HG03139 (cell line): ENCODE results near the gene DSN1.

ENCODE experiments used
- ATAC-seq: cut with Tn5 transposase; IDR thresholded peaks from one replicate; pipeline ENCODE4 v1.9.1; 2021; ENCODE audit not compliant: unreplicated experiment

Gene DSN1

DNA sequence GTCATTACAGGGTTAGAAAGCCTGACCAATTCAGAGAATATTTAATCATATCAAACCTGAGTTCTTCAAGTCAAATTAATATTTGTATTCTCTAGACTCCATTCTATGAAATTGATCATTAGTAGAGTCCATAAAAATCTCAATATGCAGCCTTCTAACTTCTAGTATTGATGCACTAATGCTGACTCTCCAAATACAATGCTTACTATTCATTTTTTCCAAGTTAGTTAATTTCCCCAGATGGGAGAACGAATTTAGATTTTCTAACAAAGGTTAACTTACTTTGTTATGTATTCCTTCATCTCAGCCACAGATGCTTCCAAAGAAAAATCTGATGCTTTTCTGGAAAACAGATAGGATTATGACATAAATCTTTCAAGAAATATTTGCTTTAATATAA lies 15.3 kb downstream of the DSN1 start:
- no peak for ATAC-seq

DNA sequence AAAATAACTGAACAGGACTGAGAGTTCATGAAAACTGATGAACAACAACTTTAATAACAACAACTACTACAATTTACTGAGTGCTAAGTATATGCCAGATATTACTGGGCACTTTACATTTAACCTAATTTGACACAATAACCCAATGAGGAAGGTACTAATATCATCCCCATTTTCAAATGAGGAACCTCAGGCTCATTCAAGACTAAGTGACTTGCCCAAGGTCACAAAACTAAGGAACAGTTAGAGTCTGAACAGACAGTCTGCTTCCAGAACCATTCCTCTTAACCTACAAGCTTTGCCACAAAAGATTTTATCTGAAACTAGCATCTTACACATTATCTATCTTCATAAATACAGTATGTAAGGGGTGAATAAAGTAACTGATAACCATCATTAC lies 17.1 kb downstream of the DSN1 start:
- ATAC-seq: no peak

DNA sequence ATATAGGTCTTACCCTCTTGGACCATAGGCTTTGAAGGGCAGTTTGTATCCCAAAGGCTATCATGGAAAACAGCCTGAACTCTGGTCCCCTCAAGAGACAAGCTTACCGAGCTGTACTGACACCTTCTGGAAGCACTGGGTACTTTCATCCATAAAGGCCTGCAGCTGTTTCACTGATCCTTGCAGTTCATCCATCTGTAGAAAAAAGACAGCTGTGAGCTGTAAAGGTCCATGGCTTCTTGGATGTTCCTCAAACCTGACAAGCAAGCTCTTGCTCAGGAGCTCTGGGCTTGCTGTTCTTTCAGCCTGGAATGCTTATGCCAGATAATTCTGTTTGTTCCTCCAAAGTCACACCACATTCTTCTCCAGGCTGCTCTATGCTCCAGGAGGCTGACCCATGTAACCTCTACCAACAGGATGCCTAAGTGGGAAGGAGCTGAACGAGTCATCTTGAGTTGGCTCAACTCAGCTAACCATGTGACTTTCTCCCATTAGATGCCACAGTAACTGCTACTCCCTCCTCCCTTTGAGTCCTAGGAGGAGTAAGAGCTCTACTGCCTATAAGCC lies 18.8 kb downstream of the DSN1 start:
- ATAC-seq: no peak

DNA sequence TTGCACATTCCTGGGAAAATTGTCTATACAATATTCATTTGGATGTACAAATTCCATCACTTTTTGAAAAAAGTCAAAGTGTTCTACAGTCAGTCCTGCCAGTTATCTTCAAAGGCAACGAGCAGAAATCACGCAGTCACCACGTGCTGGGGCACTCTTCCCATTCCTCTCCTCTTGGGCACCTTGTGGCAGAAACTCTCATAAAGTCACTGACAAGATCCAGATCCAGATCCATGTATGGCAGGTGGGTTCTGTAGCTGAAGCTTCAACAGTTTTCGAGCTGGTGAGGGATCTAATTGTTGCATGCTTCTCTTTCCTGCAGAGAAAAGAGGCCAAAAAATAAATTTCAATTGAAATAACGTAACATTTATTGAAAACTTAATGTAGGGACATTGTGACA lies 21.0 kb downstream of the DSN1 start:
- ATAC-seq: no peak

DNA sequence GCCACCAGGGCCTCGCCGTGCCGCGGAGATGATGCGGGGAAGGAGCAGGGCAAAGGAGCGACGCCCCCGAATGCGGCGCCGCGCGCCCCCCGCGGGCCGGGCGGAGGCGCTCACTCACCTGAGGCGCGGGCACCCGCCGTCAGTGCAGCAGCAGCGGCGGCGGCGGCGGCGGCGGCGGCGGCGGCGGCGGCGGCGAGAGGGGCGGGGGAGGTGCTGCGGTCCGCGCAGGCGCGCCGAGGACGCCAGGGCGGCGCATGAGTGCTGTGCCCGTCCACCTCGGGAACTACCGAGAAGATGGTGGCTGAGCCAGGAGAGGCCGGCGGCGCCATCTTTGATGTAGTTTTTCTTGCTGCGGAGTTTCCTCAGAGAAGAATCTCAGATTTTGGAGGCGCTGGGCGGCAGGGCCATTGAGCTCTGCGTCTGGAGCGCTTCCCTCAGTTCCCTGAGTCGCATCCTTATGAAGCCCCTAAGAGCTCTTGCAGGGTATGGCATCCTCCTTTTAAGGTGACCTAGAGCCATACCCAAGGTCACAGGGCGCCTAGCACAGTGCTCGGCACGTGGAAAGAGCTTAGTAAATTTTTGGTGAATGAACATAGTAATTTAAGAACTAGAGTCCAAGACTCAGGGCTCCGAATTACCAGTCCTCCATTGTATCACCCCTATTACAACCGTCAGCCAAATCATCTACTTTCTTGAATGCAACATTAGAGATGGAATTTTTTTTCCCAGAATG lies 27.5 kb downstream of the DSN1 start, which contains the start of gene NDRG3:
Gene NDRG3 (minus strand): TSS at position 164 of the 733 bp plus-strand sequence. CDS start 24,355 bp downstream, outside the sequence.
- ATAC-seq: peak; percentile 86

DNA sequence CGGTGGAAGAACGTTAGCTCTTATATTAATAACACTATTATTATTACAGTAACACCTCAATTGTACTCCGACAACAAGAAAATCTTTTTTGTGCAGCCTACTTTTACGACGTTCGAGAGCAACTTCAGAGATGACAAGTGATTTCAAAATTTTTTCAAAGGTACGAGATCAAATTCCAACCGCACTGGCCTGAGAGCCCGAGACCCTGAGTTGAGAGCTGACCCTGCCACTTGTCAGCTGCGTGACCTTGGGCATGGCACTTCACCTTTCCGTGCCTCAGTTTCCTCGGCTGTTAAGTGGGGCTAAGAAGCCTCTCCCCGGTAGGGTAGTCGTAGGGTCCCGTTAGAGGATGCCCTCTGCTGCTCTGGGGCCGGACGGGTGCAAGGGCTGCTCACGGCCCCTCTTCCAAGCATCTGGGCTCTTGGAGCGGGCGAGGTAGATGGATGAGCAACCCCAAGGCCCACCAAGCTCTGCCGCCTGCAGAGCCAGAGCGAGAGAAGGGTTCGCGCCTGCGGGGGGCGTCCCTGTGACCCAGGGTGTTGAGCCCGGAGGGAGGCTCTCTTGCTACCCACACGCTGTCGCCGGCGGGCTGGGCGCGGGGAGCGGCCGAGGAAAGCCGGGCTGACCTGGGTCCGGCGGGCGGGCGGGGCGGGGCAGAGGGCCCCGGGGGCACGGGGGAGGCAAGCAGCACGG lies 28.2 kb downstream of the DSN1 start:
- peak; percentile 34 for ATAC-seq

DNA sequence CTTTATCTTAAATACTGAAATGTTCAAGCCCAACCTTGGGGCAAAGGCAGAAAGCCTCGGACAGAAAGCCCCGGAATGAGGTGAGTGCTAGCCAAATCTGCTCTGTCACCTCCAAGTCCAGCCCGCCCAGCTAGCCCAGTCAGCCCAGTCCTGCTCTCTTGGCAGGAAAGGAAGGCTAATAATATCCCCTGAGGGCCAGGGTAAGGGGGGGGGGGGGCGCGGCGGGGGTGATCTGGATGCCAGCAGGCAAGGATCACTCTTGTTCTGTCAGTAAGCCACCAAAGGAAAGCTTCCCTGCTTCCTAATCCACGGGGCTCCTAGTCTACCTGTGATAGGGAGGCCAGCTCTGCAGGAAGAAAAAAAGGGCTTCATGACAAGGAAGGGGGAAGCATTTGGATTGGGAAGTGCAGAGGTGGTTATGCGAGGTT lies 28.8 kb downstream of the DSN1 start:
- no peak for ATAC-seq

DNA sequence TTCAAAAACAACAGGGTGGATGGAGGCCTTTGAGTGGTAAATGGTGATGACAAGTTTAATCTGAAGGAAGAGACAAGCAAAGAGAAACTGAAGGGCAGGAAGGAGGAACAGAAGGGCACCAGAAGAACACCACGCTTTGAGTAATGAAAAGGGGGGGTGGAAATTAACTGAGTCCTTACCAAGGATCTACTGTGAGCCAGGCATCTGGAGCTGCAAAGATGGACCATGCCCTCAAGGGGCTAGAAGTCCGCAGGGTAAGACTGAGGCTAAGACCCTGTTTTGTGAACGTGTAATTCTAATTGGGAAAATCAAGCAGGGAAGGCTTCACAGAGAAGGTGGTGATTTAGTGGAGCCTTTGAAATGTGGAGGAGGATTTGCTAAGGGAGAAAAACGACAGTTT lies 29.3 kb downstream of the DSN1 start:
- ATAC-seq: no peak

DNA sequence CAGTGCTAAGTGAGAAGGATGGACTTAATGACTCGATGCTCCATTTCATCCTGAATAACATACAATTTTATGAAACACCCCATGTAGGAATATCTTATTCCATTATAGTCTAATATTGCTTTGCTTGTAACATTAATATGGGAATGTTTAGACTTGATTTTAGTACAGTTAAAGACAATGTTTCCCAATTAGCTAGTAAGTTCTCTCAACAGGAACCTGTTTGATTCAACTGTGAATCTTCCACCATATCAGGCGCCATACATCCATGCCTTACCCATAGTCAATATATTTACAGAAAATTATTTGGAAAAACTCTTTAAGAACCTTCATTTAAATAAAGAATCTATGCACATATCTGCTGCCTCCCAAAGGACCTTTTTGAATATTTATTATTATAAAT lies 31.0 kb downstream of the DSN1 start:
- no peak for ATAC-seq

DNA sequence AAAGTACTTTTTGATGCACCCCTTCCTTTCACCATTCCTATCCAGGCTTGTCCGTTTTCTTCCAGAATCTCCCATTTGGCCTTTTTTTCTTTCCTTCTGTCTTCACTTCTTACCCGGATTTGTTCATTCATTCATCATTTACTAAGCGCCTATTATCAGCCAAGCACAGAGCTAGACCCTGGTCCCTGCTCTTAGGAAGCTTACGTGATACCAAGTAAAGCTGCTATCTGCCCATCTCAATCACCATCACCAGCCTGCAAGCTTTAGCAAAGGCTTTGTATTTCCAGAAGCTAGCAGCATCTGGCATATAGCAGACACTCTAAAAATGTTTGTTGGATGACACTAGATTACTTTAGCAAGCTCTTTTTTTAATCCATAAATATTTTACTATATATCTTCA lies 32.5 kb downstream of the DSN1 start:
- ATAC-seq: no peak

DNA sequence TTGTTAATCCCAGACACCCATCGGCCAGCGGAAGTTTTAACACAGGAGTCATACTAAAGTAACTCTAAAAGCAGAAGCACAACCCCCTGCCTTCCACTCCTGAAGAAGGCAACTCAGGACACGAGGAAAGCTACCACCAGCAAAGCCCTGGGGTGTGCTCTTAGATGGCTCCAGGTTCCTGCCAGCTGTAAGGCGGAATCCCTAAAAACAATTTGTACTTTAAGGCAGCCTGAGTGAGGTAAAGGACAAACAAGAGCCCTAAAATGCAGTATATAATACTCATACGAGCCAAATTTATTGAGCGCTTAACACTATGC lies 36.4 kb downstream of the DSN1 start:
- ATAC-seq: no peak

DNA sequence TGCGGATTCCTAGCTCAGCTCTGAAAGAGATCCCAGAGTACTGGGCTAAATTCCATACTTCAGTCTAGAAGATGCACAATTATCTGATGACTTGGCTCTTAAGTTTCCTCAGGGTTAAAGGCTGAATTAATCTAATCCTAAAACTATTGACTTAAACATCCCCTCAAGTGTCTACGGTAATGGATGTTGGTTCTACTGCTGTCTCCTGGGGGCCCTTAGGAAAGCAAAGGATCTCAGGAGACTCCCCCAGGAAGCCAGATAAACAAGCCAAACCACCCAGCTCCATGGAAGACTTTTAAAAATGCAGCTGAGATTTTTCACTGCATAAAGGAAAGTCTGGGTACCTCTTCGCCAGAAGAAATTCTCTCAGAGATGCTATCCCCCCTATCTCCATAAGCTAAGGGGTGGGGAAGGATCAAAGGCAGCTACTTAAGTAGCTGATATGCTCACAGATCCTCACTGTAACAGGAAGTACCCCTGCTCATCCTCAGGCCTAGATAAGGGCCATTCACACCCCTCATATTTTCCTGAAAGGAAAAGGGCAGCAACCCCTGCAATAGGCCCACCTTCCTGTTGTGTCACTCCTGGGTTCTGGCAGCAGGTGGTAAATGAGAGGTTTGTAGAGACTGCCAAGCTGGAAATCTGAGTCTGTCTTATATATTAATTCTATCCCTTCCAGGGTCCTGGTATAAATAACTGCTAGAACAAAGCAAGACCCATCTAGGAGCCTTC lies 36.9 kb downstream of the DSN1 start:
- ATAC-seq: no peak

DNA sequence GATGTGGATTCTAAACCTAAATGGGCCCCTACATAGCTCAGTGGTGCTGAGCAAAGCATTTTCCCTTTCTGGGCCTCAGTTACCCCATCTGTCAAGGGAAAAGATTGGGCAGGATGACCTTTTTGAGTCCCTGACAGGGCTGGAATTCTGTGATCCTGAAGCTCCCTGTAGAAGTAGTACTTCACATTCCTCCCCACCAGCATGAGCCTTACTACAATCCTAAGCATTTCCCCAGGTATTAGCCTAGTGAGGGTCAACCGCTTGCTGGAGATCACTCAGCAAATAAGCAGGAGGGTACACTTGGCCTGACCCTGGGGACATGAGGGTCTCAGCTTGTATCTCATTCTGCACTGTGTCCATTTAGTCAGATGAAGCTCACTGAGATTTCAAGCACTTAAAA lies 41.1 kb downstream of the DSN1 start:
- no peak for ATAC-seq

DNA sequence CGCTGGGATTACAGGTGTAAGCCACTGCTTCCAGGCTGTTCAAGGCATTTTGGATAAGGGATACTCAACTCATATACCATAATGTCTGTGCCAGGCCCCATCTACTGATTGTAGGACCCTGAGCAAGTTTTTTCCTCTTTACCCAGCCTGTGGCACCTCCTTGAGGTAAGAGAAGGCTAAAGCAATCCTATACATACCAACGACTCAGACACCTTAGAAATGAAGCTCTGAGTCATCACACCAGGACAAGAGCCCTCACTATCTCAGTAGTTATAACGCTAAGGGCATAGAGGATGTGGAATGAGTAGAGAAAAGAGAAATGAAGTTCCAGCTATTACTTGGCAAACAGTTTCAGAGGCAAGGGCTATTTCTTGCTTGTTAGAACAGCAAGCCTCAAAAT lies 44.6 kb downstream of the DSN1 start:
- ATAC-seq: no peak

DNA sequence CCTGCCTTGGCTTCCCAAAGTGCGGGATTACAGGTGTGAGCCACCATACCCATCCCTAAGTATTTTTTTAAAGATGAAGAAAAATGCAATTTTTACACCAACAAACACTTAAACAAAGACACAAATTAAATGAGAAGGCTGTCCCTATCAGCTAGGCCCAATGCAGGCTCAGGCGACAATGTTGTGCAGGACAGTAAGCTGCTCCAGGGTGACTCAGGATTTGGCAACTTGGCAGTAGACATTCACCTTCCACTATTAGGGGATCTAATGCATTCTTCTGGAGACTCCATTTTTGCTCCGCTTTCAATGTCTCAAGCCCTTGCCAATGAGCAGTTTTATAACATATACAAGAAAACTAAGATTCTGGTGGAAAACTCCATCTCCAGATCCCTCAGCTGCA lies 47.4 kb downstream of the DSN1 start:
- ATAC-seq: no peak

DNA sequence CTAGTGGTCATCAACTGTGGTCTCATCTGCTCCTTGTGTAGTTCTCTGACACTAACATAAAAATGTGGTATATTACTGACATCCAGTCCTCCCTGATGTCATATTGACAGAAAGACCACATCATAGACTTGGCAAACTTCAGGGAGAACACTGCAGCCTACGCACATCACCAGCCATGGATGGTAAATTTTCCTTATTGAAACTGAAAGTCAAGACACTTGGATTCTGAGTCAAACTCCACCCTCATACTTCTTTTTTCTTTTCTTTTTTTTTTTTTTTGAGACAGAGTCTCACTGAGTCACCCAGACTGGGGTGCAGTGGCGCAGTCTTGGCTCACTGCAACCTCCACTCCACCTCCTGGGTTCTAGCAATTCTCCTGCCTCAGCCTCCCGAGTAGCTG lies 53.1 kb downstream of the DSN1 start:
- no peak for ATAC-seq

DNA sequence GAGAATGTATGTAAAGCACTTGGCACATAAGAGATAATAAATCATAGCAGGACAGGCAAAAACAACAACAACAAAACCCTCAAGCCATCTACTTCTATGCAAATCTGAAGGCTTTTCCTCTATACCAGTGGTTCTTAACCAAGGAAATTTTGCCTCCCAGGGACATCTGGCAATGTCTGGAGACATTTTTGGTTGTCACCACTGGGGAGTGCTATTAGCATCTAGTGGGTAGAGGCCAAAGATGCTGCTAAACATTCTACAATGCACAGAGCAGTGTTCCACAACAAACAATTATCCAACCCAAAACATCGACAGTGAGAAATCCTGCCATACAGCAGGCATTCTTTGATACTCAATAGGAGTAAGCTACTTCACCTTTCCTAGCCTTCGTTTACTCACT lies 55.9 kb downstream of the DSN1 start:
- ATAC-seq: no peak

DNA sequence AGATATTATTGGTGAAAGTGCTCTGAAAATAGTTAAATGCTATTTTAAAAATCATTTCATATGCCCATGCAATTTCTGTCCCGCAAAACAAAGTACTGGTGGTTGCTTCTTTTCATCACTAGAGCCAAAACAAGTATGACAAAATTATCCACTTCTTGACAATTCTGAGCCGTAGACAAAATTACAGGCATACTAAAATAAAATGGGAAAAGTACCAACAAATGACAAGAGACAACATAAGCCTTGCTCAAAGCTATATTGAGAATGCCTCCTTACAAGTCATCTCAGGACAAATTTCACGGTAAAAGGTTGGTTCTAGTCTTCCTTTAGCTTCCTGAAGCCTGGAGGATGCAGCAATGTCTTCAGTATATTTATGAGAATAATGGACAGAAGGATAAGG lies 56.5 kb downstream of the DSN1 start:
- no peak for ATAC-seq

DNA sequence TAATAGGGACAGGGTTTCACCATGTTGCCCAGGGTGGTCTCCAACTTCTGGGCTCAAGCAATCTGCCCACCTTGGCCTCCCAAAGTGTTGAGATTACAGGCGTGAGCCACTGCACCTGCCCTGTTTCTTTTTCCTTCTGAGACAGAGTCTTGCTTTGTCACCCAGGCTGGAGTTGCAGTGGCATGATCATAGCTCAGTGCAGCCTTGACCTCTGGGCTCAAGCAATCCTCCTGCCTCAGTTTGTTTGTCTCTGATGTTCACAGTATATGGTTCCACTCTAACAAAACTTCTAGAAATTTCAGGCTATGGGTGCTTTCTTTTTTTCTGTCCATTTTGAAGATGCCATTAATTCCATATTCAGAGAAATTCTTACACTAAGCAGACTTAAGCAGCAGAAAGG lies 60.8 kb downstream of the DSN1 start:
- no peak for ATAC-seq

DNA sequence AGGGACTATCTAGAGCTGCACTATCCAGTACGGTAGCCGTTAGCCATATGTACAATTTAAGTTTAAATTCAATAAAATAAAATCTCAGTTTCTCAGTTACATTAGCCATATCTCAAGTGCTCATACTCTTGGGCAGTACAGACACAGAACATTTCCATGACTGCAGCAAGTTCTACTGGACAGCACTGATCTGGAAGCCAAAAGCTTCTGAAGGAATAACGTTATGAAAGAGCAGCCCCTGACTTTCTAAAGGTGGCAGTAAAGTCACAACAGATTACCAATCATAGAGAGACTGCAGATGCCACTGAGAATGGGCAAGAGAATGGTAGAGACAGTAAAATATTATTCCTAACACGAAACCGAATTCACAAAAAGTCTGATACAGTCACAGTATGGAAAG lies 64.4 kb downstream of the DSN1 start:
- ATAC-seq: no peak

DNA sequence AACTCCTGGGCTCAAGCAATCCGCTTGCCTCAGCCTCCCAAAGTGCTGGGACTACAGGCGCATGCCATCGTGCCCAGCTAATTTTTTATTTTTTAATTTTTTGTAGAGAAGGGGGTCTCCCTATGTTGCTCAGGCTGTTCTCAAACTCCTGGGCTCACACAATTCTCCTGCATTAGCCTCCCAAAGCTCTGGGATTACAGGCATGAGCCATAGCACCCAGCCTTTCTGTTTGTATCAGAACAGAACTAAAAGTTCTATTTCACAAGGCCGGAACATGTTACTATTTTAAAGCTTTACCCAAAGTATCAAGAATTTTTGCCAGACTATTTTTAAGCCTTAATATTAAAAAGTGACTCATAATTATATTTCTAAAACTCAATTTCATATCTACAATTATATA lies 70.0 kb downstream of the DSN1 start:
- ATAC-seq: no peak
